A549 treated with CORT108297 at 1 μM for 4 hours (cell line): Measurements from ENCODE around the gene DAPK1. TPM values are rescaled to one million over a fixed set of nuclear protein-coding genes. Genes with fewer than 3 reads are reported as not detected.

Experiments used
- total RNA-seq: library from RNA; stranded (reverse); fragments of 200-300 nt; extraction: Qiagen RNA extraction; gene quantifications from 5 replicates; pipeline ENCODE4 v1.2.3, GENCODE V29; 2022

The DAPK1 gene
- total RNA-seq = 12.7 to 19.8 TPM (median 16.6 TPM) in 5 replicates

DNA sequence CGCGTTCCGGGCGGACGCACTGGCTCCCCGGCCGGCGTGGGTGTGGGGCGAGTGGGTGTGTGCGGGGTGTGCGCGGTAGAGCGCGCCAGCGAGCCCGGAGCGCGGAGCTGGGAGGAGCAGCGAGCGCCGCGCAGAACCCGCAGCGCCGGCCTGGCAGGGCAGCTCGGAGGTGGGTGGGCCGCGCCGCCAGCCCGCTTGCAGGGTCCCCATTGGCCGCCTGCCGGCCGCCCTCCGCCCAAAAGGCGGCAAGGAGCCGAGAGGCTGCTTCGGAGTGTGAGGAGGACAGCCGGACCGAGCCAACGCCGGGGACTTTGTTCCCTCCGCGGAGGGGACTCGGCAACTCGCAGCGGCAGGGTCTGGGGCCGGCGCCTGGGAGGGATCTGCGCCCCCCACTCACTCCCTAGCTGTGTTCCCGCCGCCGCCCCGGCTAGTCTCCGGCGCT lies at the start of gene DAPK1:
Gene DAPK1 (plus strand): TSS at position 264 of the 442 bp plus-strand sequence. CDS start 1,211 bp downstream, outside the sequence.

DNA sequence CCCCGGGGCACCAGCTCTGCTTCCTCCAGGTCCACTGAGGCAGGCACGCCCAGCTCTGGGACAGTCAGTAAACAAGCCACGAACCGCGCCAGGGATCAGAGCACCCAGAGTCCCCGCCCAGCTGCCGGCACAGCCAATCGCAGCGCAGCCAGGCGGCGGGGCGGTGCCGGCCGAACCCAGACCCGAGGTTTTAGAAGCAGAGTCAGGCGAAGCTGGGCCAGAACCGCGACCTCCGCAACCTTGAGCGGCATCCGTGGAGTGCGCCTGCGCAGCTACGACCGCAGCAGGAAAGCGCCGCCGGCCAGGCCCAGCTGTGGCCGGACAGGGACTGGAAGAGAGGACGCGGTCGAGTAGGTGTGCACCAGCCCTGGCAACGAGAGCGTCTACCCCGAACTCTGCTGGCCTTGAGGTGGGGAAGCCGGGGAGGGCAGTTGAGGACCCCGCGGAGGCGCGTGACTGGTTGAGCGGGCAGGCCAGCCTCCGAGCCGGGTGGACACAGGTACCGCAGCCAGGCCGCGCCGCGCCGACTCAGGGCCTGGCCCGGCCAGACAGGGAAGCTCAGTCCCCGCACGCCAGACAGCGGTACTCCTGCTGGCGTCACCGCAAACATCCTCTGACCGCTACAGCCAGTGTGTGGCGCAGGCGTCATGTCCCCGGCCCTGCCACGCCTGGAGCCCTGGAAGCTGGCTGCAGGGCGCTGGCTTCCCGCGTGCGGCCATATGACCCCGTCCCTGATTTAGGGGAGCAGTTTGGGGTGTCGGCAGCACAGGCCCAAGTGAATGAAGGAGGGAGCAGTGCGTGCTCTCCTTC lies 228.4 kb downstream of the DAPK1 start, which contains the start of gene CTSL:
Gene CTSL (plus strand): TSS at position 220 of the 810 bp plus-strand sequence. CDS start 1,485 bp downstream, outside the sequence.

Other genes starting within 250 kb of the DAPK1 start
- 771 to 906 TPM (median 806 TPM) in 5 replicates for gene CTSL, start 228.3 kb downstream of the DAPK1 start, total RNA-seq